SK-N-SH (cell line): ENCODE measurements around the gene COMMD3. TPM values are rescaled to one million over a fixed set of nuclear protein-coding genes. Genes with fewer than 3 reads are reported as not detected.

Source experiments
- CTCF ChIA-PET: fragments of 300-600, 350-600 bp; formaldehyde crosslinking; extraction: SDS; loops from one replicate; lab custom pipeline; 2021; lab: Yijun Ruan, JAX
- POLR2A ChIA-PET: fragments of 350-600 bp; sonication (Branson Sonifier 250); formaldehyde crosslinking; extraction: SDS; loops from one replicate; lab custom pipeline; 2020; ENCODE audit warnings: antibody characterized with exemption, inconsistent platforms; lab: Yijun Ruan, JAX
- DNase-seq: peaks from one replicate; pipeline ENCODE4 v3.0.0; 2012
- H2AFZ ChIP-seq: fragments of 200-600 bp; sonication (generic); 2 replicates; pipeline ENCODE4 v1.8.1; 2016; ENCODE audit warnings: antibody characterized with exemption, mild to moderate bottlenecking, low read depth
- H3F3A ChIP-seq: fragments of 200-600 bp; sonication (generic); replicated peaks from 2 replicates; pipeline ENCODE3; 2016; ENCODE audit warnings: antibody characterized with exemption, mild to moderate bottlenecking; ENCODE audit not compliant: insufficient read depth
- H3K27ac ChIP-seq, 2 experiments: fragments of 200-500 bp in 1 of 2; fragments of 200-600 bp in 1 of 2; sonication (Bioruptor generic) in 1 of 2; sonication (generic), shearing (Covaris generic) in 1 of 2; 2 replicates each; pipeline versions ENCODE4 v1.5.1 to v1.6.1; 2014 to 2016; ENCODE audit warnings: low read depth in 2 of 2, inconsistent platforms in 1 of 2, low read length in 1 of 2, mild to moderate bottlenecking in 1 of 2, mixed read lengths in 1 of 2
- H3K27me3 ChIP-seq: fragments of 200-600 bp; sonication (generic), shearing (Covaris generic); 2 replicates; pipeline ENCODE4 v1.6.1; 2016; ENCODE audit warnings: mixed run types; ENCODE audit not compliant: insufficient read depth
- H3K36me3 ChIP-seq, 2 experiments: fragments of 200-500 bp in 1 of 2; fragments of 200-600 bp in 1 of 2; sonication (Bioruptor generic) in 1 of 2; sonication (generic) in 1 of 2; replicated peaks in 1 of 2; 2 replicates each; pipeline versions ENCODE3 to v1.5.1; 2014 to 2016; ENCODE audit warnings: low read length in 1 of 2, mild to moderate bottlenecking in 1 of 2; ENCODE audit not compliant: insufficient read depth in 2 of 2, control insufficient read depth in 1 of 2
- H3K4me1 ChIP-seq, 2 experiments: fragments of 200-500 bp in 1 of 2; fragments of 200-600 bp in 1 of 2; sonication (Bioruptor generic) in 1 of 2; sonication (generic), shearing (Covaris generic) in 1 of 2; 2 replicates each; pipeline versions ENCODE4 v1.5.1 to v1.6.1; 2014 to 2016; ENCODE audit warnings: low read depth in 1 of 2, low read length in 1 of 2, mixed run types in 1 of 2; ENCODE audit not compliant: insufficient read depth in 2 of 2, control insufficient read depth in 1 of 2
- H3K4me2 ChIP-seq: fragments of 200-600 bp; sonication (generic), shearing (Covaris generic); 2 replicates; pipeline ENCODE4 v1.6.1; 2017; ENCODE audit warnings: mixed run types
- H3K4me3 ChIP-seq, 2 experiments: fragments of 200-500 bp in 1 of 2; fragments of 200-600 bp in 1 of 2; sonication (Bioruptor generic) in 1 of 2; sonication (generic), shearing (Covaris generic) in 1 of 2; 2 replicates each; pipeline versions ENCODE4 v1.5.1 to v1.8.1; 2014 to 2016; ENCODE audit warnings: low read depth in 2 of 2, inconsistent platforms in 1 of 2, low read length in 1 of 2, mild to moderate bottlenecking in 1 of 2, mixed read lengths in 1 of 2, moderate library complexity in 1 of 2
- H3K79me2 ChIP-seq: fragments of 200-600 bp; sonication (generic); 2 replicates; pipeline ENCODE4 v1.8.1; 2017; ENCODE audit warnings: mild to moderate bottlenecking; ENCODE audit not compliant: insufficient read depth
- H3K9ac ChIP-seq: fragments of 200-600 bp; sonication (generic); 2 replicates; pipeline ENCODE4 v1.6.1; 2017; ENCODE audit warnings: mixed run types
- H3K9me2 ChIP-seq: fragments of 200-600 bp; sonication (generic); 2 replicates; pipeline ENCODE4 v1.6.1; 2017; ENCODE audit warnings: mixed run types
- H3K9me3 ChIP-seq: fragments of 200-600 bp; sonication (generic); 2 replicates; pipeline ENCODE4 v1.6.1; 2017; ENCODE audit warnings: mixed run types, mild to moderate bottlenecking, moderate library complexity
- H4K20me1 ChIP-seq: fragments of 200-600 bp; sonication (generic); 2 replicates; pipeline ENCODE4 v1.6.1; 2017; ENCODE audit warnings: mild to moderate bottlenecking, mixed run types; ENCODE audit not compliant: insufficient read depth
- CHD2 ChIP-seq: fragments of 150-350 bp; IDR thresholded peaks from 2 replicates; pipeline ENCODE4 v1.6.1; 2018; ENCODE audit warnings: low read length; ENCODE audit not compliant: partially characterized antibody
- ELF1 ChIP-seq: IDR thresholded peaks from 2 replicates; pipeline ENCODE4 v1.4.0; 2012
- EP300 ChIP-seq, 2 experiments: IDR thresholded peaks; 2 replicates each; pipeline versions ENCODE4 v1.4.0 to v1.6.1; 2012; ENCODE audit warnings: borderline replicate concordance in 1 of 2, low read depth in 1 of 2, low read length in 1 of 2
- FOSL2 ChIP-seq: IDR thresholded peaks from 2 replicates; pipeline ENCODE4 v1.4.0; 2012; ENCODE audit warnings: low read depth, mild to moderate bottlenecking, moderate library complexity, borderline replicate concordance
- GATA2 ChIP-seq: sonication (generic); formaldehyde crosslinking; IDR thresholded peaks from 2 replicates; pipeline ENCODE4 v1.5.0; 2020; ENCODE audit warnings: mild to moderate bottlenecking, missing genetic modification reagents
- MXI1 ChIP-seq: IDR thresholded peaks from 2 replicates; pipeline ENCODE4 v1.6.1; 2012; ENCODE audit warnings: mild to moderate bottlenecking, low read depth, low read length, improper control_type of control experiment
- NFIC ChIP-seq: IDR thresholded peaks from 2 replicates; pipeline ENCODE4 v1.4.0; 2012; ENCODE audit warnings: borderline replicate concordance
- NRF1 ChIP-seq: IDR thresholded peaks from 2 replicates; pipeline ENCODE4 v1.6.1; 2012; ENCODE audit warnings: low read depth, mild to moderate bottlenecking, low read length
- RFX5 ChIP-seq: IDR thresholded peaks from 2 replicates; pipeline ENCODE4 v1.6.1; 2012; ENCODE audit warnings: mild to moderate bottlenecking, improper control_type of control experiment, low read length
- RXRA ChIP-seq: IDR thresholded peaks from 2 replicates; pipeline ENCODE4 v1.4.0; 2012; ENCODE audit warnings: low read depth, mild to moderate bottlenecking, borderline replicate concordance
- SIN3A ChIP-seq: IDR thresholded peaks from 2 replicates; pipeline ENCODE4 v1.6.1; 2012; ENCODE audit warnings: low read depth, mild to moderate bottlenecking, low read length, moderate library complexity, borderline replicate concordance
- SMC3 ChIP-seq: IDR thresholded peaks from 2 replicates; pipeline ENCODE4 v1.6.1; 2012; ENCODE audit warnings: low read depth, low read length, improper control_type of control experiment
- TCF12 ChIP-seq: IDR thresholded peaks from 2 replicates; pipeline ENCODE4 v1.4.0; 2012
- TEAD4 ChIP-seq: IDR thresholded peaks from 2 replicates; pipeline ENCODE4 v1.4.0; 2012; ENCODE audit warnings: mild to moderate bottlenecking, borderline replicate concordance; ENCODE audit not compliant: insufficient read depth
- YY1 ChIP-seq: IDR thresholded peaks from 2 replicates; pipeline ENCODE4 v1.4.0; 2012; ENCODE audit warnings: low read depth, mild to moderate bottlenecking
- WGBS: methylation state at CpG from one replicate; pipeline ENCODE4 v1.1.6; 2017; ENCODE audit warnings: low lambda C conversion rate; 5-methylcytosine and 5-hydroxymethylcytosine counted together
- polyA plus RNA-seq, 3 experiments: library from polyadenylated mRNA; depleted of rRNA; stranded (reverse); fragments of >200 nt; gene quantifications; 2 replicates each; pipeline ENCODE4 v1.2.3, GENCODE V29; 2012
- TF ChIP-seq, protein P1 (sequence below): IDR thresholded peaks from 2 replicates; pipeline ENCODE4; 2012
- TF ChIP-seq, protein P2 (sequence below): fragments of 150-350 bp; IDR thresholded peaks from 2 replicates; pipeline ENCODE4 v1.6.1; 2016; ENCODE audit warnings: mild to moderate bottlenecking, low read depth, low read length
- TF ChIP-seq, protein P3 (sequence below): IDR thresholded peaks from 2 replicates; pipeline ENCODE4 v1.4.0; 2012; ENCODE audit warnings: low read depth, borderline replicate concordance
- TF ChIP-seq, protein P4 (sequence below): IDR thresholded peaks from 2 replicates; pipeline ENCODE4 v1.4.0; 2012; ENCODE audit warnings: low read depth
- TF ChIP-seq, protein P5 (sequence below): fragments of 200-600 bp; sonication (generic); IDR thresholded peaks from 2 replicates; pipeline ENCODE4 v1.6.1; 2017; ENCODE audit warnings: antibody characterized with exemption, mild to moderate bottlenecking, moderate library complexity

Gene COMMD3
- polyA plus RNA-seq, 1 of the 3 experiments (the other 2 are of a cell fraction), result 26.9 TPM

DNA sequence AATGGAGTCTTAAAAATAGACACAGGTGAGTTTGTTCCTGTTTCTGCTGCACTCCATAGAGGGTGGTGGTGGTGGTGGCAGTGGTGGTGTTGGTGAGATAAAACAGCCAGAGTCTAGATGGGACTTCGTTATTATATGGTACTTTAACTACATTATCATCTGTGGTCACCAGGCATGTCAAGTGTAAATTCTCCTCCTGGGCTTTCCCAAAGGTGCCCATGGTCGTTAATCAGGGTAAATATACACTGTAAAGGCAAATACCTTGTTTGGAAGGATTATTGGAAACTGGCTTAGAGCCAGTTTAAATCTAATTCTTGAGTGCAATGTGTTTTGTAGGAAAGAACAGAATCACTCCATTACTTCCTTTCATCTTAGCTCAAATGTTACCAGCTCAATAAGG is 21.5 kb upstream of the COMMD3 start:
- Histone ChIP-seq H3F3A (no peaks in the 10 kb centered on the region), H3K4me2 (no peak overlapping the region), H3K36me3 (no peaks in the 10 kb centered on the region), H3K9me3 (no peaks in the 10 kb centered on the region), H3K4me1 (no peaks in the 10 kb centered on the region), H4K20me1 (no peaks in the 10 kb centered on the region), H2AFZ (no peak overlapping the region), H3K27ac (no peak overlapping the region), H3K9ac (no peak overlapping the region), H3K4me3 (no peak overlapping the region), H3K79me2 (no peaks in the 10 kb centered on the region), H3K27me3 (no peaks in the 10 kb centered on the region), H3K9me2 (no peaks in the 10 kb centered on the region)
- TF ChIP-seq, protein P1, sequence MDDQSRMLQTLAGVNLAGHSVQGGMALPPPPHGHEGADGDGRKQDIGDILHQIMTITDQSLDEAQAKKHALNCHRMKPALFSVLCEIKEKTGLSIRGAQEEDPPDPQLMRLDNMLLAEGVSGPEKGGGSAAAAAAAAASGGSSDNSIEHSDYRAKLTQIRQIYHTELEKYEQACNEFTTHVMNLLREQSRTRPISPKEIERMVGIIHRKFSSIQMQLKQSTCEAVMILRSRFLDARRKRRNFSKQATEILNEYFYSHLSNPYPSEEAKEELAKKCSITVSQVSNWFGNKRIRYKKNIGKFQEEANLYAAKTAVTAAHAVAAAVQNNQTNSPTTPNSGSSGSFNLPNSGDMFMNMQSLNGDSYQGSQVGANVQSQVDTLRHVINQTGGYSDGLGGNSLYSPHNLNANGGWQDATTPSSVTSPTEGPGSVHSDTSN, result no peak
- no peak for TF ChIP-seq YY1
- no peak for TF ChIP-seq MXI1
- TF ChIP-seq TEAD4, result no peak
- TF ChIP-seq ELF1, result no peak
- no peak for TF ChIP-seq TCF12
- no peak for TF ChIP-seq FOSL2
- TF ChIP-seq EP300 (IDR thresholded peaks at IDR 0.05; ENCODE audit: borderline replicate concordance in 1 of 2, low read depth in 1 of 2, low read length in 1 of 2), result no peak
- TF ChIP-seq RXRA, result no peak
- no peak for DNase-seq
- ChIA-PET POLR2A (no interaction called here), CTCF (no interaction called here)
- WGBS, result 4% methylated on average over 2 of the region's 2 CpGs

DNA sequence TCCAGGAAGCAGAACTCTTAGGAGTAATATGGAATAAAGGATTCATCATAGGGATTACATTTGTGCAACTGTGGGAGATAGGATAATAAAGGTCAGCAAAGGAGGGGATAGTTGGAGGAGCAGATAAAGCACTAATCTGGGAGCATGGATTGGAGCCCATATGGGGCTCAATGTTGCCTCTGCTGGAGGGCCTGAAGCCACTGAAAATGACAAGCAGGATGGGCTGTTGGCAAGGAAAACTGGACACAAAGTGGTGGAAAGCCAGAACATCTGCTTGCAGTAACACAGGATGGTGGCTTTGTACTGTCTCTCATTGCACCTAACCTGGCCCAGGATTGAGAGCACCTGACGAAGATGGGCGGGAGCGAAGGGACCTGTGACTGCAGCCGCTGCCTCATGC is 15.0 kb upstream of the COMMD3 start:
- WGBS, result 80% methylated on average over 4 of the region's 4 CpGs
- no peaks in the 10 kb centered on the region for H3K27me3 ChIP-seq
- POLR2A ChIA-PET, result no interaction called here
- 0 out of 2 replicates have a peak, but pooled peaks cover 3% of the 10 kb centered on the region for H3K9me3 ChIP-seq
- no peak overlapping the region for H3K4me3 ChIP-seq
- H3K36me3 ChIP-seq, result no peaks in the 10 kb centered on the region
- no peak overlapping the region for H3K27ac ChIP-seq
- CTCF ChIA-PET, result interaction anchor here (0.6 kb wide), 1 partner anchor 25 kb away, joined by 3 read pairs; no protein-coding TSS in a partner anchor
- no peaks in the 10 kb centered on the region for H4K20me1 ChIP-seq
- no peaks in the 10 kb centered on the region for H3K4me1 ChIP-seq
- H3F3A ChIP-seq, result no peaks in the 10 kb centered on the region
- H2AFZ ChIP-seq, result no peak overlapping the region
- TF ChIP-seq RXRA (no peak), NRF1 (no peak), ELF1 (no peak), CHD2 (no peak), FOSL2 (no peak), TCF12 (no peak), MXI1 (no peak), NFIC (no peak), SIN3A (no peak), GATA2 (CRISPR knock-in tag) (no peak), SMC3 (no peak), RFX5 (no peak)
- TF ChIP-seq, protein P1, result no peak
- TF ChIP-seq, protein P2, sequence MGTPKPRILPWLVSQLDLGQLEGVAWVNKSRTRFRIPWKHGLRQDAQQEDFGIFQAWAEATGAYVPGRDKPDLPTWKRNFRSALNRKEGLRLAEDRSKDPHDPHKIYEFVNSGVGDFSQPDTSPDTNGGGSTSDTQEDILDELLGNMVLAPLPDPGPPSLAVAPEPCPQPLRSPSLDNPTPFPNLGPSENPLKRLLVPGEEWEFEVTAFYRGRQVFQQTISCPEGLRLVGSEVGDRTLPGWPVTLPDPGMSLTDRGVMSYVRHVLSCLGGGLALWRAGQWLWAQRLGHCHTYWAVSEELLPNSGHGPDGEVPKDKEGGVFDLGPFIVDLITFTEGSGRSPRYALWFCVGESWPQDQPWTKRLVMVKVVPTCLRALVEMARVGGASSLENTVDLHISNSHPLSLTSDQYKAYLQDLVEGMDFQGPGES, result no peak
- TF ChIP-seq, protein P3, sequence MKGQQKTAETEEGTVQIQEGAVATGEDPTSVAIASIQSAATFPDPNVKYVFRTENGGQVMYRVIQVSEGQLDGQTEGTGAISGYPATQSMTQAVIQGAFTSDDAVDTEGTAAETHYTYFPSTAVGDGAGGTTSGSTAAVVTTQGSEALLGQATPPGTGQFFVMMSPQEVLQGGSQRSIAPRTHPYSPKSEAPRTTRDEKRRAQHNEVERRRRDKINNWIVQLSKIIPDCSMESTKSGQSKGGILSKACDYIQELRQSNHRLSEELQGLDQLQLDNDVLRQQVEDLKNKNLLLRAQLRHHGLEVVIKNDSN, result no peak
- TF ChIP-seq, protein P4, sequence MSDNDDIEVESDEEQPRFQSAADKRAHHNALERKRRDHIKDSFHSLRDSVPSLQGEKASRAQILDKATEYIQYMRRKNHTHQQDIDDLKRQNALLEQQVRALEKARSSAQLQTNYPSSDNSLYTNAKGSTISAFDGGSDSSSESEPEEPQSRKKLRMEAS, result no peak
- TF ChIP-seq, protein P5, sequence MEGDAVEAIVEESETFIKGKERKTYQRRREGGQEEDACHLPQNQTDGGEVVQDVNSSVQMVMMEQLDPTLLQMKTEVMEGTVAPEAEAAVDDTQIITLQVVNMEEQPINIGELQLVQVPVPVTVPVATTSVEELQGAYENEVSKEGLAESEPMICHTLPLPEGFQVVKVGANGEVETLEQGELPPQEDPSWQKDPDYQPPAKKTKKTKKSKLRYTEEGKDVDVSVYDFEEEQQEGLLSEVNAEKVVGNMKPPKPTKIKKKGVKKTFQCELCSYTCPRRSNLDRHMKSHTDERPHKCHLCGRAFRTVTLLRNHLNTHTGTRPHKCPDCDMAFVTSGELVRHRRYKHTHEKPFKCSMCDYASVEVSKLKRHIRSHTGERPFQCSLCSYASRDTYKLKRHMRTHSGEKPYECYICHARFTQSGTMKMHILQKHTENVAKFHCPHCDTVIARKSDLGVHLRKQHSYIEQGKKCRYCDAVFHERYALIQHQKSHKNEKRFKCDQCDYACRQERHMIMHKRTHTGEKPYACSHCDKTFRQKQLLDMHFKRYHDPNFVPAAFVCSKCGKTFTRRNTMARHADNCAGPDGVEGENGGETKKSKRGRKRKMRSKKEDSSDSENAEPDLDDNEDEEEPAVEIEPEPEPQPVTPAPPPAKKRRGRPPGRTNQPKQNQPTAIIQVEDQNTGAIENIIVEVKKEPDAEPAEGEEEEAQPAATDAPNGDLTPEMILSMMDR, result no peak
- no peaks in the 10 kb centered on the region for H3K79me2 ChIP-seq
- H3K9me2 ChIP-seq, result no peaks in the 10 kb centered on the region
- no peak for DNase-seq
- H3K9ac ChIP-seq, result no peak overlapping the region
- H3K4me2 ChIP-seq, result no peak overlapping the region
